ENCODE data around the gene SPEN.
A peak's percentile ranks its signal among the peaks of the same experiment; 100 is the strongest.
"Not testable (repeated sequence)": the region's sequence is repeated elsewhere in the genome, so short reads cannot be mapped to it uniquely, and the experiment has no call there.

SPEN gene

DNA sequence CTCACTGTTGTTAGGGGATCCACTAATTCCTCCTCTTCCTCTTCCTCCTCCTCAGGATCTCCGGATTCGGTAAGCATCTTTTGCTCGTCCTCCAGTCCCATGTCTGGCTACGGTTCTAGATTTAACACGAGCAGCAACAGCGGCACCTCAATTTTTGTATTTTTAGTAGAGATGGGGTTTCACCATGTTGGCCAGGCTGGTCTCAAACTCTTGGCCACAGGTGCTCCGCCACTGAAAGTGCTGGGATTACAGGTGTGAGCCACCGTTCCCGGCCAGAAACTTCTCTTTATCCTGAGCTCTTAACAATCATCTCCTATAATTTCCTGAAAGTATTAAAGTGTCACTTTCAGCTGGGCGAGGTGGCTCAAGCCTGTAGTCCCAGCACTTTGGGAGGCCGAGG, 40.0 kb upstream of the SPEN start, which contains the start of gene UQCRHL:
Gene UQCRHL, minus strand, starts transcription at position 101 of the 400 bp plus-strand sequence. Its CDS starts 0 bp downstream, at position 101.
- H3K27ac ChIP-seq (ENCODE audit: low read depth, low read length); H2BK120ac ChIP-seq (ENCODE audit: insufficient read depth, low read length, poor library complexity); H2AFZ ChIP-seq (ENCODE audit: insufficient read depth, low read length, poor library complexity); H3K36me3 ChIP-seq (ENCODE audit: control insufficient read depth in 1 of 2, insufficient read depth in 2 of 2, low read length in 2 of 2); H3K14ac ChIP-seq (ENCODE audit: low read length); H3K9ac ChIP-seq (ENCODE audit: low read length); H2BK12ac ChIP-seq (ENCODE audit: low read length); H3K9me3 ChIP-seq (ENCODE audit: insufficient read depth, low read depth, low read length); H4K8ac ChIP-seq (ENCODE audit: low read depth, low read length); H3K27me3 ChIP-seq (ENCODE audit: insufficient read depth, low read length); H4K12ac ChIP-seq (ENCODE audit: low read depth, low read length); H3K79me2 ChIP-seq (ENCODE audit: control insufficient read depth, insufficient read depth, low read length, poor library complexity); H3K79me1 ChIP-seq (ENCODE audit: low read length); H3K23ac ChIP-seq (ENCODE audit: low read length); H2AK5ac ChIP-seq (ENCODE audit: low read length); H4K91ac ChIP-seq (ENCODE audit: low read depth, low read length); H3K4me3 ChIP-seq (ENCODE audit: low read depth, low read length); H2BK5ac ChIP-seq (ENCODE audit: low read depth, low read length, poor library complexity); H3K4me2 ChIP-seq (ENCODE audit: low read length); DNase-seq; H3K18ac ChIP-seq (ENCODE audit: low read length); H3K4ac ChIP-seq (ENCODE audit: low read depth, low read length); H3K4me1 ChIP-seq (ENCODE audit: control insufficient read depth in 1 of 2, insufficient read depth in 2 of 2, low read length in 2 of 2): not testable (repeated sequence)
- WGBS (ENCODE audit: extremely low coverage, insufficient coverage, insufficient read length), result no CpG with 5 or more reads among the region's 11 CpGs

DNA sequence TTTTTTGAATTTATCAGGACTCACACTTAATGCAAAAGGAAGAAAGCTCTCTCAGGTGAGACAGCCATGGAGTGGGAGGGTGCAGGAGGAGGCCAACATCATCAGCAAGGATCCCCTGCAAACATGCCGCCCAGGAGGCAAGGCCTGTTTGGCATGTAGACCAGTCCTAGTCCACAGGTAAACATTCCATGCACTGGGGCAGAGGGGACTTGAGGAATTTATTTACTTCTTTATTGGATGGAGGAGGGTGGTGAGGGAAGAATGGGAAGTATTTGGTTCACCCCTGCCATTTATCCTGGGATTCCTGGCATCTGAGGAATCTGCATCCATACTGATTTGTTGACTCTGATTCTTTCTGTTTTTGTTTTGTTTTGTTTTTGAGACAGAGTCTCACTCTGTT, 38.6 kb upstream of the SPEN start:
- Histone ChIP-seq H3K27ac (ENCODE audit: low read depth, low read length) (no peak overlapping the region), H3K79me1 (ENCODE audit: low read length) (peaks cover 6% of the 10 kb centered on the region), H2AK5ac (ENCODE audit: low read length) (no peak overlapping the region), H3K79me2 (ENCODE audit: control insufficient read depth, insufficient read depth, low read length, poor library complexity) (no peaks in the 10 kb centered on the region), H2BK5ac (ENCODE audit: low read depth, low read length, poor library complexity) (no peak overlapping the region), H4K8ac (ENCODE audit: low read depth, low read length) (no peak overlapping the region), H3K23ac (ENCODE audit: low read length) (no peak overlapping the region), H3K14ac (ENCODE audit: low read length) (no peak overlapping the region), H3K9me3 (ENCODE audit: insufficient read depth, low read depth, low read length) (no peaks in the 10 kb centered on the region), H3K4me2 (ENCODE audit: low read length) (no peak overlapping the region), H2BK120ac (ENCODE audit: insufficient read depth, low read length, poor library complexity) (no peak overlapping the region), H2AFZ (ENCODE audit: insufficient read depth, low read length, poor library complexity) (no peak overlapping the region), H4K12ac (ENCODE audit: low read depth, low read length) (no peak overlapping the region), H3K4ac (ENCODE audit: low read depth, low read length) (no peak overlapping the region), H3K4me1 (ENCODE audit: control insufficient read depth in 1 of 2, insufficient read depth in 2 of 2, low read length in 2 of 2) (peaks cover 4 to 8% of the 10 kb centered on the region in 2 experiments), H3K9ac (ENCODE audit: low read length) (no peak overlapping the region), H3K4me3 (ENCODE audit: low read depth, low read length) (no peak overlapping the region), H3K27me3 (ENCODE audit: insufficient read depth, low read length) (no peaks in the 10 kb centered on the region), H2BK12ac (ENCODE audit: low read length) (no peak overlapping the region), H3K36me3 (ENCODE audit: control insufficient read depth in 1 of 2, insufficient read depth in 2 of 2, low read length in 2 of 2) (no peaks in the 10 kb centered on the region), H3K18ac (ENCODE audit: low read length) (no peak overlapping the region), H4K91ac (ENCODE audit: low read depth, low read length) (no peak overlapping the region)
- peak; percentile 90 to 95 for DNase-seq
- no CpG with 5 or more reads among the region's 1 CpG for WGBS (ENCODE audit: extremely low coverage, insufficient coverage, insufficient read length)

DNA sequence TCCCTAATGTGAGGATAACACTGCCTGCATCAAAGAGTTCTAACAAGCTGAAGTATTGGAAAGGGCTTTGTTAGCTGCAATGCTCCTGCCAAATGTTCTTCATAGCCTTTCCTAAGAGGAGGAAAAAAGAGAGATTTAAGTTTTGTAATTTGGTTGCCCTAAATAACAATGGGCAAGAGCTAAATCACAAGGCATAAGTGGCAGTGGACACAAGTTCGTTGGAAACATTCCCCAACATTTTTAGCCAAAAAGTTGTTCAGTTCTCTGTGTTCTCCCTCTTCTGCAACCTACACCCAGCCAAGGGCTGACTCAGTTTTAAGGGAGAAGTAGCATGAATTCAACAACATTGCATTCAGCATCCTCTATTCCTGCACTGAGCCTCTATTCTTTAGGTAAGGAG, 37.4 kb upstream of the SPEN start:
- Histone ChIP-seq H4K12ac (ENCODE audit: low read depth, low read length) (no peak overlapping the region), H3K79me1 (ENCODE audit: low read length) (peaks cover 6% of the 10 kb centered on the region), H3K36me3 (ENCODE audit: control insufficient read depth in 1 of 2, insufficient read depth in 2 of 2, low read length in 2 of 2) (no peaks in the 10 kb centered on the region), H2AK5ac (ENCODE audit: low read length) (no peak overlapping the region), H3K27me3 (ENCODE audit: insufficient read depth, low read length) (no peaks in the 10 kb centered on the region), H2BK5ac (ENCODE audit: low read depth, low read length, poor library complexity) (no peak overlapping the region), H3K23ac (ENCODE audit: low read length) (no peak overlapping the region), H2BK12ac (ENCODE audit: low read length) (no peak overlapping the region), H3K9me3 (ENCODE audit: insufficient read depth, low read depth, low read length) (no peaks in the 10 kb centered on the region), H3K18ac (ENCODE audit: low read length) (no peak overlapping the region), H3K4me2 (ENCODE audit: low read length) (no peak overlapping the region), H3K4me1 (ENCODE audit: control insufficient read depth in 1 of 2, insufficient read depth in 2 of 2, low read length in 2 of 2) (peaks cover 4 to 8% of the 10 kb centered on the region in 2 experiments), H3K4ac (ENCODE audit: low read depth, low read length) (no peak overlapping the region), H4K91ac (ENCODE audit: low read depth, low read length) (no peak overlapping the region), H2BK120ac (ENCODE audit: insufficient read depth, low read length, poor library complexity) (no peak overlapping the region), H3K79me2 (ENCODE audit: control insufficient read depth, insufficient read depth, low read length, poor library complexity) (no peaks in the 10 kb centered on the region), H3K14ac (ENCODE audit: low read length) (no peak overlapping the region), H3K27ac (ENCODE audit: low read depth, low read length) (no peak overlapping the region), H3K9ac (ENCODE audit: low read length) (no peak overlapping the region), H4K8ac (ENCODE audit: low read depth, low read length) (no peak overlapping the region), H2AFZ (ENCODE audit: insufficient read depth, low read length, poor library complexity) (no peak overlapping the region), H3K4me3 (ENCODE audit: low read depth, low read length) (no peak overlapping the region)
- DNase-seq, result no peak
- no CpG with 5 or more reads among the region's 1 CpG for WGBS (ENCODE audit: extremely low coverage, insufficient coverage, insufficient read length)

DNA sequence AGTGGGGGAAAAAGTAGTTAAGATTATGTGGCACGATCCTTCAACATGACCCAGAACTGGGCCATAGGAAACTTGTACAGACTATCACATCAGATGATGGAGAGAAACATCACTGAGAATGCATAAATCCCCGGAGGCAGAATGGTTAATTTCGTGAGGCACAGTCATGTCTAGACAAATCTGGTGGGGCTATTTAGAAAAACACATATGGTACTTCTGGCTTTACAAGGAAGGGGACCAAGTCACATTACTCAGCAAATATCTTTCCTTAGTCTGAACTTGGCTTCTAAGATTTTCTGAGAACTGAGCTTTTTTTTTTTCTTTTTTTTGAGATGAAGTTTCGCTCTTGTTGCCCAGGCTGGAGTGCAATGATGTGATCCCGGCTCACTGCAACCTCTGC, 30.8 kb upstream of the SPEN start:
- Histone ChIP-seq H3K4me2 (ENCODE audit: low read length) (no peak overlapping the region), H2BK5ac (ENCODE audit: low read depth, low read length, poor library complexity) (no peak overlapping the region), H3K27ac (ENCODE audit: low read depth, low read length) (no peak overlapping the region), H4K12ac (ENCODE audit: low read depth, low read length) (no peak overlapping the region), H3K79me1 (ENCODE audit: low read length) (no peaks in the 10 kb centered on the region), H2BK12ac (ENCODE audit: low read length) (no peak overlapping the region), H3K4me1 (ENCODE audit: control insufficient read depth in 1 of 2, insufficient read depth in 2 of 2, low read length in 2 of 2) (no peaks in the 10 kb centered on the region), H3K36me3 (ENCODE audit: control insufficient read depth in 1 of 2, insufficient read depth in 2 of 2, low read length in 2 of 2) (no peaks in the 10 kb centered on the region), H3K9me3 (ENCODE audit: insufficient read depth, low read depth, low read length) (no peaks in the 10 kb centered on the region), H4K8ac (ENCODE audit: low read depth, low read length) (no peak overlapping the region), H3K23ac (ENCODE audit: low read length) (no peak overlapping the region), H3K9ac (ENCODE audit: low read length) (no peak overlapping the region), H2AFZ (ENCODE audit: insufficient read depth, low read length, poor library complexity) (no peak overlapping the region), H2BK120ac (ENCODE audit: insufficient read depth, low read length, poor library complexity) (no peak overlapping the region), H4K91ac (ENCODE audit: low read depth, low read length) (no peak overlapping the region), H2AK5ac (ENCODE audit: low read length) (no peak overlapping the region), H3K18ac (ENCODE audit: low read length) (no peak overlapping the region), H3K4me3 (ENCODE audit: low read depth, low read length) (no peak overlapping the region), H3K14ac (ENCODE audit: low read length) (no peak overlapping the region), H3K4ac (ENCODE audit: low read depth, low read length) (no peak overlapping the region), H3K27me3 (ENCODE audit: insufficient read depth, low read length) (no peaks in the 10 kb centered on the region), H3K79me2 (ENCODE audit: control insufficient read depth, insufficient read depth, low read length, poor library complexity) (no peaks in the 10 kb centered on the region)
- WGBS (ENCODE audit: extremely low coverage, insufficient coverage, insufficient read length), result no CpG with 5 or more reads among the region's 5 CpGs
- no peak for DNase-seq
